Nephron progenitor cell (in vitro differentiated cells): ENCODE data around the gene SLC25A3.
A peak's percentile ranks its signal among the peaks of the same experiment; 100 is the strongest.
"Not testable (repeated sequence)": the region's sequence is repeated elsewhere in the genome, so short reads cannot be mapped to it uniquely, and the experiment has no call there.

ENCODE experiments used
- DNase-seq: peaks from one replicate; pipeline ENCODE4 v3.0.0; 2021
- H3K27ac Mint-ChIP-seq: 2 replicates; pipeline ENCODE4 v1.8.0; 2021; ENCODE audit warnings: mild to moderate bottlenecking, moderate library complexity, mixed read lengths
- H3K27me3 Mint-ChIP-seq: 2 replicates; pipeline ENCODE4 v1.8.0; 2021; ENCODE audit warnings: mild to moderate bottlenecking, low read depth, mixed read lengths; ENCODE audit not compliant: poor library complexity
- H3K36me3 Mint-ChIP-seq: 2 replicates; pipeline ENCODE4 v1.8.0; 2021; ENCODE audit warnings: low read depth, mixed read lengths
- H3K4me1 Mint-ChIP-seq: 2 replicates; pipeline ENCODE4 v1.8.0; 2021; ENCODE audit warnings: mixed read lengths
- H3K4me3 Mint-ChIP-seq: 2 replicates; pipeline ENCODE4 v1.8.0; 2021; ENCODE audit warnings: mild to moderate bottlenecking, moderate library complexity, mixed read lengths
- H3K9me3 Mint-ChIP-seq: 2 replicates; pipeline ENCODE4 v1.8.0; 2021; ENCODE audit warnings: mild to moderate bottlenecking, moderate library complexity, mixed read lengths
- CTCF ChIP-seq: fragments of 200-600 bp; sonication (generic); IDR thresholded peaks from 2 replicates; pipeline ENCODE4 v1.5.0; 2021; ENCODE audit warnings: antibody characterized with exemption

SLC25A3 gene

GRCh38 chr12:98587084-98587483 lies 6.4 kb upstream of the SLC25A3 start:
- peaks cover 12% of the 10 kb centered on the region for H3K27me3 Mint-ChIP-seq
- no peak for TF ChIP-seq CTCF
- no peak for DNase-seq
- no peak overlapping the region for H3K27ac Mint-ChIP-seq
- no peaks in the 10 kb centered on the region for H3K9me3 Mint-ChIP-seq
- no peak overlapping the region for H3K4me3 Mint-ChIP-seq
- no peaks in the 10 kb centered on the region for H3K36me3 Mint-ChIP-seq
- H3K4me1 Mint-ChIP-seq: no peaks in the 10 kb centered on the region

DNA sequence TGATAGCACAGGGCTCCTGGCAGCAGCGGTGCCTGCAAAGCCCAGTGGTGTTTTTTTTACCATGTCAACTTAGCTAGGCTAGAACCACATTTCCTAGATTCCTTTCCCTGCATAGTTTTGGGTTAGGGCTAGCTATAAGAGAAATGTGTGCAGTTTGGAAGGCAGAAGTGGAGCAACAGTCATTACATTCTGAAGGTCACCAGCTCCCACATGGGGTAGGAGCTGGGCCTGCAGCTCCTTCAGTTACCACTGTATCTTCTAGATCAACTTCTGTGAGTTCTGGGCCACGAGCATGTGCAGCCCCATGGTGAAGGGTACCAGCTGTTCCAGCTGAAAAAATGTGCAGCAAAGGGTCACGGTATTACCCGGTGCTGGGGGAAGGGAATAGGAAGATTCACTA lies 2.3 kb upstream of the SLC25A3 start:
- TF ChIP-seq CTCF: no peak
- no peak for DNase-seq
- no peak overlapping the region for H3K27ac Mint-ChIP-seq
- peaks cover 7% of the 10 kb centered on the region for H3K27me3 Mint-ChIP-seq
- no peaks in the 10 kb centered on the region for H3K9me3 Mint-ChIP-seq
- no peak overlapping the region for H3K4me3 Mint-ChIP-seq
- H3K36me3 Mint-ChIP-seq: peaks cover 7% of the 10 kb centered on the region
- H3K4me1 Mint-ChIP-seq: peaks cover 22% of the 10 kb centered on the region

DNA sequence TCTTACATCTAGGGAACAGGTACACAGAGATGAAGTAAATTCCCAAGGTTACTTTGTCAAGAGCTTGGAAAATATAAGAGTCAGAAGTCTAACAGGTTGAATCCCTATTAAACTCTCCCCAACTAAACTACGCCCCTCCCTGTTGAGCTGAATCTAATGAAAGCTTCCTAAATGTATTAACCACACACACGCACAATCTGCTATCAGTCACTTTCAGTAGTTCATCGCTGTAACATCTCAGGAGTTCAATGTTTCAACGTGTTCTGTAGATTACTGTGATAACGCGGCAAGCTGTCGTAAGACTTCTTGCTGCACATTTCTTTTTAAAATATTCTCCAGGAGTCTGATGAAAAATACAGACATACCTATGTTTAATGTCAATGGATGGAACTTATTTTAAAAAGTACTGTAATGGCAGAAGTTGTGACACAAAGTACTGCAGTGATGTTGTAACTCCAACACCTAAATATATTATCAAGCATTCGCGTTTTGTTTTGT lies 612 bp upstream of the SLC25A3 start:
- Mint-ChIP-seq H3K4me3 (peak overlapping the region; percentile 96), H3K36me3 (peaks cover 23% of the 10 kb centered on the region), H3K27ac (peak overlapping the region; percentile 99), H3K4me1 (peaks cover 26% of the 10 kb centered on the region), H3K9me3 (no peaks in the 10 kb centered on the region), H3K27me3 (peaks cover 7% of the 10 kb centered on the region)
- no peak for TF ChIP-seq CTCF
- no peak for DNase-seq

GRCh38 chr12:98594050-98594835 lies 757 bp downstream of the SLC25A3 start:
- peak; percentile 30 for DNase-seq
- H3K36me3 Mint-ChIP-seq: peaks cover 37% of the 10 kb centered on the region
- H3K9me3 Mint-ChIP-seq: no peaks in the 10 kb centered on the region
- H3K4me3 Mint-ChIP-seq: peak overlapping the region; percentile 96
- H3K4me1 Mint-ChIP-seq: peaks cover 26% of the 10 kb centered on the region
- peaks cover 7% of the 10 kb centered on the region for H3K27me3 Mint-ChIP-seq
- TF ChIP-seq CTCF: no peak
- H3K27ac Mint-ChIP-seq: peak overlapping the region; percentile 99

DNA sequence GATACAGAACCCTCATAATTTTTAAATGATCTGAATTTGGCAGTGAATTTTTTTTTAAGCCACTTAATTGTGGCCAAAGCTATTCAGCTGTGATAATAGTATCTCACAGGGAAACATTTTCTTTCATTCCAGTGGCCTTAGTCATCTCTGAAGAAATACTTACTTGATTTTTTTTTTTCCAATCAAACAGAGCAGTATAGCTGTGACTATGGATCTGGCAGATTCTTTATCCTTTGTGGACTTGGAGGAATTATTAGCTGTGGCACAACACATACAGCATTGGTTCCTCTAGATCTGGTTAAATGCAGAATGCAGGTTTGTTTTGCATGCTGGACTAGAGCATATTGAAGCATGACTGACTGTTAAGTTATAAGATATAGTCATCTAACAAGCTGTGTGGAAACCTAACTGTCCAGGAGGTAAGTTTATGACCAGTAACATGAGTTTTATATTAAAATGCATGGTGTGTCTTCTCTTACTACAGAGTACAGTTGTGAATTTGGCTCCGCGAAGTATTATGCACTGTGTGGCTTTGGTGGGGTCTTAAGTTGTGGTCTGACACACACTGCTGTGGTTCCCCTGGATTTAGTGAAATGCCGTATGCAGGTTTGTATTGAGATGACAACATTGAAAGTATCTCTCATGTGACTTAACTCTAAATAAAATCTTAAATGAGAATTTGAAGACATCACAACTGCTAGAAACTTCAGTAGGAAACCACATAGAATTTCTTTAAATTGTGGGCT lies 1.9 kb downstream of the SLC25A3 start:
- Mint-ChIP-seq H3K27ac (peak overlapping the region; percentile 54), H3K27me3 (peaks cover 6% of the 10 kb centered on the region), H3K4me3 (peak overlapping the region; percentile 96), H3K9me3 (no peaks in the 10 kb centered on the region), H3K4me1 (peaks cover 26% of the 10 kb centered on the region), H3K36me3 (peaks cover 48% of the 10 kb centered on the region)
- no peak for DNase-seq
- no peak for TF ChIP-seq CTCF

DNA sequence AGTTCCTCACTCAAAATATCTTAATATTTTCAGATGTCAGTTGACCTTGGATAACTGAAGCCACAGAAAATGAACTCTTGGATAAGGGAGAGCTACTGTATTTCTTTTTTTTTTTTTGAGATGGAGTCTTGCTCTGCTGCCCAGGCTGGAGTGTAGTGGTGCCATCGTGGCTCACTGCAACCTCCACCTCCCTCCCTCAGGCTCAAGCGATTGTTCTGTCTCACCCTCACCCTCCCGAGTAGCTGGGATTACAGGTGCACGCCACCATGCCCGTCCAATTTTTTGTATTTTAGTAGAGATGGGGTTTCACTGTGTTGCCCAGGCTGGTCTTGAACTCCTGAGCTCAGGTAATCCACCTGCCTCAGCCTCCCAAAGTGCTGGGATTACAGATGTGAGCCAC lies 3.8 kb downstream of the SLC25A3 start:
- H3K9me3 Mint-ChIP-seq, H3K4me3 Mint-ChIP-seq, H3K27ac Mint-ChIP-seq, DNase-seq, H3K27me3 Mint-ChIP-seq: not testable (repeated sequence)
- peaks cover 65% of the 10 kb centered on the region for H3K36me3 Mint-ChIP-seq
- H3K4me1 Mint-ChIP-seq: peaks cover 26% of the 10 kb centered on the region
